ENCODE results near the gene XG. TPM values are rescaled to one million over a fixed set of nuclear protein-coding genes. Genes with fewer than 3 reads are reported as not detected.

XG gene
- total and polyA plus RNA-seq, 2 donors from 2014 or later: 0.43 to 0.50 TPM

DNA sequence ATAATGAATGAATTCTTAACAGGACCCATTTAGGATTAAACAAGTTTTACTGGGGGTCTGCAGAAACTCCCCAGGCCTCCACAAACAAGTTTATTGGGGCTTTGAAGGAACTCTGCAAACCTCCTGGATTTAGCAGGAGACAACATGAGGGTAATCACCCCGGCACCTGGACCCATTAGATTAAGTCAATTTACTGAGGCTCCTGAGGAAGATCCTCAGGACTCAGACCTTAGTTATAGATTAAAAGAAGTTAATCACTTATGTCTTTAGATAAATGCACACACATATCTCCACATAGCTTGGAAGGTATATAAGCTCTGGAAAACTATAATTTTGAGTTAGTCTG, 29.4 kb downstream of the XG start:
- Histone ChIP-seq H3K27me3 (ENCODE audit: control insufficient read depth, insufficient read depth, low read length) (no peaks in the 10 kb centered on the region), H3K4me1 (ENCODE audit: control insufficient read depth in 2 of 3, insufficient read depth in 2 of 3, low read depth in 1 of 3, low read length in 3 of 3) (no peaks in the 10 kb centered on the region), H3K36me3 (ENCODE audit: control insufficient read depth in 2 of 3, insufficient read depth in 3 of 3, low read length in 3 of 3) (no peaks in the 10 kb centered on the region), H3K9ac (ENCODE audit: low read length in 3 of 3) (no peak overlapping the region), H3K4me3 (ENCODE audit: low read length in 3 of 3) (no peak overlapping the region), H3K9me3 (ENCODE audit: control insufficient read depth in 2 of 3, insufficient read depth in 1 of 3, low read length in 3 of 3) (no peaks in the 10 kb centered on the region), H3K27ac (ENCODE audit: low read depth in 2 of 2, low read length in 2 of 2) (no peak overlapping the region)
- no peak for DNase-seq
- intact Hi-C loops (cut with DNase I): no loop called here
- TF ChIP-seq, protein P1, sequence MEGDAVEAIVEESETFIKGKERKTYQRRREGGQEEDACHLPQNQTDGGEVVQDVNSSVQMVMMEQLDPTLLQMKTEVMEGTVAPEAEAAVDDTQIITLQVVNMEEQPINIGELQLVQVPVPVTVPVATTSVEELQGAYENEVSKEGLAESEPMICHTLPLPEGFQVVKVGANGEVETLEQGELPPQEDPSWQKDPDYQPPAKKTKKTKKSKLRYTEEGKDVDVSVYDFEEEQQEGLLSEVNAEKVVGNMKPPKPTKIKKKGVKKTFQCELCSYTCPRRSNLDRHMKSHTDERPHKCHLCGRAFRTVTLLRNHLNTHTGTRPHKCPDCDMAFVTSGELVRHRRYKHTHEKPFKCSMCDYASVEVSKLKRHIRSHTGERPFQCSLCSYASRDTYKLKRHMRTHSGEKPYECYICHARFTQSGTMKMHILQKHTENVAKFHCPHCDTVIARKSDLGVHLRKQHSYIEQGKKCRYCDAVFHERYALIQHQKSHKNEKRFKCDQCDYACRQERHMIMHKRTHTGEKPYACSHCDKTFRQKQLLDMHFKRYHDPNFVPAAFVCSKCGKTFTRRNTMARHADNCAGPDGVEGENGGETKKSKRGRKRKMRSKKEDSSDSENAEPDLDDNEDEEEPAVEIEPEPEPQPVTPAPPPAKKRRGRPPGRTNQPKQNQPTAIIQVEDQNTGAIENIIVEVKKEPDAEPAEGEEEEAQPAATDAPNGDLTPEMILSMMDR (IDR thresholded peaks at IDR 0.05; ENCODE audit: borderline replicate concordance, extremely low read depth, insufficient read depth): no peak
- no peak for FAIRE-seq

DNA sequence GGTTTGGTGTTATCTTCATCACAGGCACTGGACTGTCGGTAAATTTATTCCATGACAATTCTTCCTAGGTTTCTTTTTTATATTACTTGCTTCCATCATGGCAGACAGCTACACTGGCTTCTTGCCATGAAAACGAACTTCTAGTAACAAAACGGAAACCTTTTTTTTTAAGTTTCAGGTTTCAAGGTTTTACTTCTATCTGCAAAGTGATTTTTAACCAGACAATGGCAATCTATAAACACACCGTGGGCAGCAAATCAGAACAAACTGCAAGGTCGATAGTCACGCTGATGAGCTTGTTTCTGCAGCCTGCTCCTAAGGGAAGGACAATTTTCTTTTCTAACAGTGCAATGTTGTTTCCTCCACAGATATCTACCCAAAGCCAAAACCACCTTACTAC, 29.9 kb downstream of the XG start:
- H3K9me3 ChIP-seq (ENCODE audit: control insufficient read depth in 2 of 3, insufficient read depth in 1 of 3, low read length in 3 of 3): no peaks in the 10 kb centered on the region
- TF ChIP-seq, protein P1 (IDR thresholded peaks at IDR 0.05; ENCODE audit: borderline replicate concordance, extremely low read depth, insufficient read depth): no peak
- H3K36me3 ChIP-seq (ENCODE audit: control insufficient read depth in 2 of 3, insufficient read depth in 3 of 3, low read length in 3 of 3): no peaks in the 10 kb centered on the region
- peak in 1 of 5 donors; percentile 21 for DNase-seq
- no peak for FAIRE-seq
- H3K27ac ChIP-seq (ENCODE audit: low read depth in 2 of 2, low read length in 2 of 2): no peak overlapping the region
- intact Hi-C loops (cut with DNase I): no loop called here
- H3K9ac ChIP-seq (ENCODE audit: low read length in 3 of 3): no peak overlapping the region
- no peaks in the 10 kb centered on the region for H3K4me1 ChIP-seq (ENCODE audit: control insufficient read depth in 2 of 3, insufficient read depth in 2 of 3, low read depth in 1 of 3, low read length in 3 of 3)
- no peak overlapping the region for H3K4me3 ChIP-seq (ENCODE audit: low read length in 3 of 3)
- H3K27me3 ChIP-seq (ENCODE audit: control insufficient read depth, insufficient read depth, low read length): no peaks in the 10 kb centered on the region

DNA sequence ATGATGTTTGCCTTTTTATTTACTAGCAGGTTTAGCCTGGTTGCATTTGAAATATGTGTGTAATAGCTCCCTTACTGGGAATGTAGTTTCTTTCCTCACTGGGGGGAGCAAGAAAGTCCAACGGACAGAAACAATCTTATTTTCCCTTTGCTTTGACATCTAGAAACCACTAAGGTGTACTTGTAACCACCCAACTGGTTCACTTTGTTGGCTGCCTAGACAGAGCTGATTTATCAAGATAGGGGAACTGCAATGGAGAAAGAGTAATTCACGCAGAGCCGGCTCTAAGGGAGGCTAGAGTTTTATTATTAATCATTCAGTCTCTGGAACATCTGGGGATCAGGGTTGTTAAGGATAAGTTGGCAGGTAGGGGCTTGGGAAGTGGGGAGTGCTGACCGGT, 30.3 kb downstream of the XG start:
- H3K27ac ChIP-seq (ENCODE audit: low read depth in 2 of 2, low read length in 2 of 2): no peak overlapping the region
- TF ChIP-seq, protein P1 (IDR thresholded peaks at IDR 0.05; ENCODE audit: borderline replicate concordance, extremely low read depth, insufficient read depth): no peak
- intact Hi-C loops (cut with DNase I): no loop called here
- H3K4me1 ChIP-seq (ENCODE audit: control insufficient read depth in 2 of 3, insufficient read depth in 2 of 3, low read depth in 1 of 3, low read length in 3 of 3): no peaks in the 10 kb centered on the region
- no peaks in the 10 kb centered on the region for H3K36me3 ChIP-seq (ENCODE audit: control insufficient read depth in 2 of 3, insufficient read depth in 3 of 3, low read length in 3 of 3)
- H3K4me3 ChIP-seq (ENCODE audit: low read length in 3 of 3): no peak overlapping the region
- no peaks in the 10 kb centered on the region for H3K27me3 ChIP-seq (ENCODE audit: control insufficient read depth, insufficient read depth, low read length)
- FAIRE-seq (no peak), DNase-seq (peak in 1 of 5 donors; percentile 19)
- H3K9ac ChIP-seq (ENCODE audit: low read length in 3 of 3): no peak overlapping the region
- no peaks in the 10 kb centered on the region for H3K9me3 ChIP-seq (ENCODE audit: control insufficient read depth in 2 of 3, insufficient read depth in 1 of 3, low read length in 3 of 3)

DNA sequence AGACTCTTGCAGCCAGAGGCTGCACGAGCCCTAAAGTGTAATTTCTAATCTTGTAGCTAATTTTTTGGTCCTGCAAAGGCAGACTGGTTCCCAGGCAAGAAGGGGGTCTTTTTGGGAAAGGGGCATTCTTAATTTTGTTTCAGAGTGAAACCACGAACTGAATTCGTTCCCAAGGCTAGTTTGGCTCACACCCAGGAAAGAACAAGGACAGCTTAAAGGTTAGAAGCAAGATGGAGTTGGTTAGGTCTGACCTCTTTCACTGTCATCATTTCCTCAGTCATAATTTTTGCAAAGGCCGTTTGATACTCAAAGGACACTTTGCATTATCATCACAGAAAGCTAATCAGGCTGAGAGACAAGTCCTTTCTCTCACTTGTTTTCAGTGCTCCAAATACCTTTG, 30.9 kb downstream of the XG start:
- H3K27ac ChIP-seq (ENCODE audit: low read depth in 2 of 2, low read length in 2 of 2): no peak overlapping the region
- no peaks in the 10 kb centered on the region for H3K9me3 ChIP-seq (ENCODE audit: control insufficient read depth in 2 of 3, insufficient read depth in 1 of 3, low read length in 3 of 3)
- FAIRE-seq: no peak
- H3K36me3 ChIP-seq (ENCODE audit: control insufficient read depth in 2 of 3, insufficient read depth in 3 of 3, low read length in 3 of 3): no peaks in the 10 kb centered on the region
- intact Hi-C loops (cut with DNase I): no loop called here
- no peaks in the 10 kb centered on the region for H3K27me3 ChIP-seq (ENCODE audit: control insufficient read depth, insufficient read depth, low read length)
- no peak for DNase-seq
- H3K9ac ChIP-seq (ENCODE audit: low read length in 3 of 3): no peak overlapping the region
- TF ChIP-seq, protein P1 (IDR thresholded peaks at IDR 0.05; ENCODE audit: borderline replicate concordance, extremely low read depth, insufficient read depth): no peak
- no peak overlapping the region for H3K4me3 ChIP-seq (ENCODE audit: low read length in 3 of 3)
- H3K4me1 ChIP-seq (ENCODE audit: control insufficient read depth in 2 of 3, insufficient read depth in 2 of 3, low read depth in 1 of 3, low read length in 3 of 3): no peaks in the 10 kb centered on the region
